ENCODE measurements around the gene PHACTR3.

GRCh38 chr20:59831916-59832270 is 227.6 kb downstream of the PHACTR3 start:
- TF ChIP-seq CTCF (IDR thresholded peaks at IDR 0.05) = no peak
- TF ChIP-seq ZFX (IDR thresholded peaks at IDR 0.05; ENCODE audit: borderline replicate concordance) = no peak
